ENCODE data around the gene GAB2.

GRCh38 chr11:78176605-78177141 is 240.9 kb downstream of the GAB2 start:
- TF ChIP-seq CTCF (conservative IDR thresholded peaks at IDR 0.05; ENCODE audit: low read depth, low read length) (no peak), RAD21 (IDR thresholded peaks at IDR 0.05; ENCODE audit: low read length) (no peak), POLR2A (IDR thresholded peaks at IDR 0.05; ENCODE audit: low read depth, low read length) (no peak), MAFK (IDR thresholded peaks at IDR 0.05; ENCODE audit: low read depth, low read length) (no peak), BHLHE40 (IDR thresholded peaks at IDR 0.05; ENCODE audit: low read depth, low read length) (no peak), RCOR1 (IDR thresholded peaks at IDR 0.05; ENCODE audit: insufficient replicate concordance, low read length) (no peak), USF2 (IDR thresholded peaks at IDR 0.05; ENCODE audit: low read depth, low read length) (no peak)

Data from IMR-90 (cell line).